ENCODE data around the gene DZIP1. TPM values are rescaled to one million over a fixed set of nuclear protein-coding genes. Genes with fewer than 3 reads are reported as not detected.

The DZIP1 gene
- total and polyA plus RNA-seq, 2 of the 13 experiments (the other 11 are each of a cell fraction or from before 2014, with no cell fraction given) = 11.0 to 36.7 TPM

- TF ChIP-seq ELK4 (CRISPR knock-in tag; IDR thresholded peaks at IDR 0.05; ENCODE audit: borderline replicate concordance) = no peak
- TF ChIP-seq ATF5 (CRISPR knock-in tag; IDR thresholded peaks at IDR 0.05; ENCODE audit: low read depth) = no peak
- TF ChIP-seq RAD21 (CRISPR knock-in tag; IDR thresholded peaks at IDR 0.05) = peak; percentile 53; the same call in 1 of the 2 replicates
- no peak for TF ChIP-seq ZNF44 (CRISPR knock-in tag; IDR thresholded peaks at IDR 0.05)
- peak; percentile 88 for TF ChIP-seq MAX (IDR thresholded peaks at IDR 0.05)
- no peak for TF ChIP-seq ZNF143 (CRISPR knock-in tag; IDR thresholded peaks at IDR 0.05)
- peak; percentile 5; the same call in 1 of the 2 replicates for TF ChIP-seq CTCF (CRISPR knock-in tag; IDR thresholded peaks at IDR 0.05)
- TF ChIP-seq SRF (IDR thresholded peaks at IDR 0.05; ENCODE audit: low read depth, low read length) = no peak
- TF ChIP-seq TCF7L2 (IDR thresholded peaks at IDR 0.05; ENCODE audit: low read depth, low read length) = no peak
- TF ChIP-seq TAF15 (IDR thresholded peaks at IDR 0.05; ENCODE audit: low read depth, low read length, poor library complexity, severe bottlenecking) = no peak
- peak; percentile 65 for TF ChIP-seq CBX1 (IDR thresholded peaks at IDR 0.05; ENCODE audit: low read depth)
- no peak for TF ChIP-seq EHMT2 (IDR thresholded peaks at IDR 0.05; ENCODE audit: borderline replicate concordance, low read depth, low read length)
- no peak for TF ChIP-seq ZNF569 (CRISPR knock-in tag; IDR thresholded peaks at IDR 0.05; ENCODE audit: borderline replicate concordance)
- no peak for TF ChIP-seq WIZ (CRISPR knock-in tag; IDR thresholded peaks at IDR 0.05)
- TF ChIP-seq SRSF1 (optimal IDR thresholded peaks at IDR 0.05; ENCODE audit: low read depth, low read length) = peak; percentile 57
- no peak for TF ChIP-seq AKAP8 (CRISPR knock-in tag; IDR thresholded peaks at IDR 0.05)
- TF ChIP-seq JARID2 (CRISPR knock-in tag; IDR thresholded peaks at IDR 0.05; ENCODE audit: insufficient replicate concordance) = no peak
- TF ChIP-seq KLF12 (CRISPR knock-in tag; IDR thresholded peaks at IDR 0.05; ENCODE audit: borderline replicate concordance) = no peak
- TF ChIP-seq SP140L (CRISPR knock-in tag; IDR thresholded peaks at IDR 0.05; ENCODE audit: borderline replicate concordance) = peak; percentile 72; the same call in 1 of the 2 replicates
- TF ChIP-seq GTF2F1 (IDR thresholded peaks at IDR 0.05; ENCODE audit: low read length) = no peak
- no peak for TF ChIP-seq TBP (CRISPR knock-in tag; IDR thresholded peaks at IDR 0.05)
- no peak for TF ChIP-seq ZNF432 (CRISPR knock-in tag; IDR thresholded peaks at IDR 0.05; ENCODE audit: borderline replicate concordance)
- no peak for TF ChIP-seq MBD4 (IDR thresholded peaks at IDR 0.05; ENCODE audit: borderline replicate concordance, low read length)
- TF ChIP-seq CREBL2 (CRISPR knock-in tag; IDR thresholded peaks at IDR 0.05; ENCODE audit: borderline replicate concordance) = peak; percentile 86; the same call in 1 of the 2 replicates
- TF ChIP-seq SPEN (CRISPR knock-in tag; IDR thresholded peaks at IDR 0.05; ENCODE audit: low read depth) = peak; percentile 48; the same call in 1 of the 2 replicates
- no peak for TF ChIP-seq MLLT10 (CRISPR knock-in tag; IDR thresholded peaks at IDR 0.05)
- TF ChIP-seq TMF1 (CRISPR knock-in tag; IDR thresholded peaks at IDR 0.05; ENCODE audit: low read depth) = peak; percentile 95
- TF ChIP-seq FOXO1 (CRISPR knock-in tag; IDR thresholded peaks at IDR 0.05) = 0 out of 2 replicates have a peak, but pooled peaks have one; percentile 15
These were observed 32.5 kb upstream of the DZIP1 start, which contains the start of gene DNAJC3 (continued) for GRCh38 chr13:95676762-95677563.

Data from HepG2 (cell line).